Epithelial cell of esophagus (primary cell): ENCODE results near the gene TTC34.

Source experiments
- DNase-seq: peaks from one replicate; pipeline ENCODE4 v3.0.0; 2010; ENCODE audit warnings: low read depth
- H3K4me3 ChIP-seq: 2 replicates; pipeline ENCODE4 v1.5.1; 2011; ENCODE audit warnings: mild to moderate bottlenecking, low read length, control low read depth
- TF ChIP-seq, protein P1 (sequence below): IDR thresholded peaks from 2 replicates; pipeline ENCODE4 v1.5.1; 2011; ENCODE audit warnings: low read depth, mild to moderate bottlenecking, low read length, control low read depth, inconsistent platforms; ENCODE audit not compliant: insufficient read depth; ENCODE audit errors: missing control alignments

The TTC34 gene

DNA sequence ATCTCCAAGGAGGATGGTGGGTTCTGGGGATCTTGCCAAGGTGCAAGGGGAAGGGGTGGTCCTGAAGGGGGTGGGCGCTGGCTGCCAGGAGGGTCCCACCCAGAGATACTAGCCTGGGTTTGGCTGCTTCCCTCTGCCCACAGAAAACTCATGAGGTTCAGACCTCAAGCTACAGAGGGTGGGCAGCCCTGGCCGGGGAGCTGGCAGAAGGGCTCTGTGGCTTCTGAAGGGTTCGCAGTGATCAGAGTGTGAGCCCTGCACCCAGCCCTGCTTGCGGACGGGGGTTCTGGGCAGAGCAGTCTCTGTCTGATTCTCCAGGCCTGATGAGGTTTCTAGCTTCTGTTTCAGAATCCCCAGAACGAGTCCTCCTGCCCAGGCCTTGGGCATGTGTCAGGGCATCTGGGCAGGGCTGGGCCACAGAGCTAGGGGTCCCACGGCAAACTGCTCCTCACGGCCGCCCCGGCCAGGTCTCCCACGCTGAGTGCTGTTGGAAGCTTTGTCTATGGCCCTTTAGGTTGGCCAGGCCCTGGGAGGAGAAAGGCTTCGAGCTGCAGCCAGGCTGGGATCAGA lies 168.0 kb downstream of the TTC34 start:
- TF ChIP-seq, protein P1, sequence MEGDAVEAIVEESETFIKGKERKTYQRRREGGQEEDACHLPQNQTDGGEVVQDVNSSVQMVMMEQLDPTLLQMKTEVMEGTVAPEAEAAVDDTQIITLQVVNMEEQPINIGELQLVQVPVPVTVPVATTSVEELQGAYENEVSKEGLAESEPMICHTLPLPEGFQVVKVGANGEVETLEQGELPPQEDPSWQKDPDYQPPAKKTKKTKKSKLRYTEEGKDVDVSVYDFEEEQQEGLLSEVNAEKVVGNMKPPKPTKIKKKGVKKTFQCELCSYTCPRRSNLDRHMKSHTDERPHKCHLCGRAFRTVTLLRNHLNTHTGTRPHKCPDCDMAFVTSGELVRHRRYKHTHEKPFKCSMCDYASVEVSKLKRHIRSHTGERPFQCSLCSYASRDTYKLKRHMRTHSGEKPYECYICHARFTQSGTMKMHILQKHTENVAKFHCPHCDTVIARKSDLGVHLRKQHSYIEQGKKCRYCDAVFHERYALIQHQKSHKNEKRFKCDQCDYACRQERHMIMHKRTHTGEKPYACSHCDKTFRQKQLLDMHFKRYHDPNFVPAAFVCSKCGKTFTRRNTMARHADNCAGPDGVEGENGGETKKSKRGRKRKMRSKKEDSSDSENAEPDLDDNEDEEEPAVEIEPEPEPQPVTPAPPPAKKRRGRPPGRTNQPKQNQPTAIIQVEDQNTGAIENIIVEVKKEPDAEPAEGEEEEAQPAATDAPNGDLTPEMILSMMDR, result no peak
- H3K4me3 ChIP-seq, result no peak overlapping the region
- DNase-seq, result no peak

DNA sequence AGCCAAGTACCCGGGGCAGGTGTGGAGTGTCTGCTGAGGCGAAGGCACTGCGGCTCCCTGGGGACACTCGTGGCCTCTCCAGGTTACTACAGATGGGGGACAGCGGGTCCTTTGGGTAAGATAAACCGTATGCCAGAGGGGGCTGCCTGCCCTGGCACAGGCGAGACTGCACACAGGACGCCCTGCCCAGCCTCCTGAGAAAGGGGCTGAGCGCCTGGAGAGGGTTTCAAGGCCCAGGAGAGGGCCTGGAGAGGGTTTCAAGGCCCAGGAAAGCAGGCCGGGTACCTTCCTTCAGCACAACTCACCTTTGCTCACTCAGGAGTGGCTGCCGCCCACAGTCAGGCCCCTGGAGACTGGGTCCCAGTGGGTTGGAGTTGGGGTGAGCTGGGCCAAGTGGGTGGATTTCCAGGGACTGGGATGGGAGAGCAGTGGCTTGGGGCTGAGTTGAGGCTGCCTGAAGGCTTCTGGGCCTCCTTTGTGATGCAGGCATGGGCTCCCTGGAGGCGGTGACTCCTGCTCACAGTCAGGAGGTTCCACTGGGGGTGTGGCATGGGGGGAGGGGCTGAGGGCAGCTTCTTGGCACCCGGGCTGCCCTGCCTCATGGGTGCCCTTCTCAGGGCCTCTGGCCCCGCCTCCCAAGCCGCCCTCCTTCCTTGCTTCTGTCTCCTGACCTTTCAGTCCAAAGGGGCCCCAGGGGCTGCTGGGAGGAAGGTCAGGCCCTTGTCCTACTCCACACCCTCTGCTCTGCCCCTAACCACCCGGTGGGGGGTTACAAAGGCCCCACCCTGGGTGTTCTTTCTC lies 168.7 kb downstream of the TTC34 start, which contains the start of gene MMEL1:
Gene MMEL1 (minus strand): TSS at position 456 of the 801 bp plus-strand sequence. CDS start 3,532 bp downstream, outside the sequence.
- DNase-seq, result no peak
- TF ChIP-seq, protein P1, result no peak
- H3K4me3 ChIP-seq, result no peak within 1 kb of the TSS

DNA sequence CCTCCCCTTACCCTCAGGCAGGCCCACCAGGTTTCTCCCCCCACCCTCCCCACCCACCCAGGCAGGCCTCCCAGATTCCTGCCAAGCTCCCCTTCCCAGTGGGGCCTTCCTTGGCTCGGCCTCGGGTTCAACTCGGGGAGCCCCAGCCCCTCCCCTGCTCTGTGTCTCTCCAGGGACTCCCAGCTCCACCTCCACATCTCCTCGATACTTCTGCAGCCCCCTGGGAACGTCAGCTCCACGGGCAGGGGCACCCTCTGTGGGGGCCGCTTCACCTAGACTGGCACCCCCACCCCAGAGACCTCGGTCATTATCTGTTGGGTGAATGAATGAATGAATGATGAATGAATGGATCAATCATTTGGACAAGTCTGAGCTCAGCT lies 169.5 kb downstream of the TTC34 start:
- no peak for DNase-seq
- no peak overlapping the region for H3K4me3 ChIP-seq
- TF ChIP-seq, protein P1, result no peak

DNA sequence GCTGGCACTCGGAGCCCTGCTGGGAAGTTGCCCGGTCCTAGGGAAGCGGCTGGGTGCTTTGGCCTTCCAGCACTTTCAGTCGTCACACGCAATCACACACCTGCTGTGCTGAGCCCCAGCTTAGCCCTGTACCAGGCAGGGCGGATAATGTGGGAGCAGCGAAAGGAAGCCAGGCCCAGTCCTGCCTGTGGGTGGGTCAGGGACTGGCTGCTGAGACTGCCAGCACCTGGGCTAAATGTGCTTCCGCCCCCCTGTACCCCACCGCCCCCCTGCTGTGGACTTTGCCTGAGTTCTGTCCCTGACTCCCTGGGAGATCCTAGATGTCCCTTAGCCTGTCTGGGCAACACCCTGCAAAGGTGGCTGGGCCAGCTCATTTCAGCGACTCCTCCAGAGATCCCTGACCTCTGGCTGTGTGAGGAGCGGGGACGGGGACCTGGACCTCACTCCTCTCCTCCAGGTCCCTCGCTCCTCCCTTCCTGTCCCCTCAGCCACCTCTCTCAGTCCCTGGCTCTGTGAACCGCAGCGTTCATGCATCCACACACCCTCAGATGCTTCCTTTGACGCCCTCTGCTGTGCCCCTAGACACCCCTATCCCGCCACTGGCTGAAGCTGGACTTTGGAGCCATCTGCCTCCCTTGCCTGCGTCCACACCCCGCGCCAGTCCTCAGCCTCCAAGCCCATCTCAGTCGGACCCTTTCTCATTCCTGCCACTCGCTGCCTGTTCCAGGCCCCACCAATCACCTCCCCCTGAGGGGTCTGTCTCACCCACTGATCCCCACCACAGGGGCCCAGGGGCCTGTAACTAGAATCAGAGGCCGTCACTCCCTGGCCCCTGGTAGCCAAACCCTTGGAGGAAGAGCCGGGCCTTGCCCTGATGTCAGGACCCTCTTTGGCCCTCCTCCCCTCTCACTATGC lies 170.1 kb downstream of the TTC34 start:
- H3K4me3 ChIP-seq, result no peak overlapping the region
- TF ChIP-seq, protein P1, result no peak
- DNase-seq, result no peak

DNA sequence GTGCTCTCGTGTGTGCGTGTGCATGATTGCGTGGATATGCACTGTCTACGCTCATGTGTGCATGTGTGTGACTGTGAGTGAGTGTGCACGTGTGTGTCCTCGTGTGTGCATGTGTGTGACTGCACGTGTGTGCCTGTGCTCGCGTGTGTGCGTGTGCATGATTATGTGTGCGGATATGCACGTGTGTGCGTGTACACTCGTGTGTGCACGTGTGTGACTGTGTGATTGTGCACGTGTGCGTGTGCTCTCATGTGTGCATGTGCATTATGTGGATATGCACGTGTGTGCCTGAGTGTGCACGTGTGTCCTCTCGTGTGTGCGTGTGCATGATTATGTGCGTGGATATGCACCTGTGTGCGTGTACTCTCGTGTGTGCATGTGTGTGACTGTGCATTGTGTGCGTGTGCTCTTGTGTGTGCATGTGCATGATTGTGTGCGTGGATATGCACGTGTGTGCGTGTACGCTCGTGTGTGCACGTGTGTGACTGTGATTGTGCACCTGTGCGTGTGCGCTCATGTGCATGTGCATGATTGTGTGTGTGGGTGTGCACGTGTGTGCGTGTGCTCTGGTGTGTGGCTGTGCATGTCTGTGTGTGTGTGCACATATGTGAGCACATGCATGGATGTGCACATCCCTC lies 170.9 kb downstream of the TTC34 start:
- no peak overlapping the region for H3K4me3 ChIP-seq
- no peak for DNase-seq
- TF ChIP-seq, protein P1, result no peak
